Measurements from ENCODE around the gene ATXN7L3.

ATXN7L3 gene

GRCh38 chr17:44232061-44232460 lies 32.4 kb upstream of the ATXN7L3 start:
- H3K9ac ChIP-seq (ENCODE audit: low read length), result no peak overlapping the region
- H2BK120ac ChIP-seq (ENCODE audit: insufficient read depth, low read length, poor library complexity), result no peak overlapping the region
- H3K23ac ChIP-seq (ENCODE audit: low read length), result no peak overlapping the region
- H3K4me1 ChIP-seq (ENCODE audit: control insufficient read depth in 1 of 2, insufficient read depth in 2 of 2, low read length in 2 of 2), result no peaks in the 10 kb centered on the region
- H3K36me3 ChIP-seq (ENCODE audit: control insufficient read depth in 1 of 2, insufficient read depth in 2 of 2, low read length in 2 of 2), result no peaks in the 10 kb centered on the region
- H4K8ac ChIP-seq (ENCODE audit: low read depth, low read length), result no peak overlapping the region
- H2AFZ ChIP-seq (ENCODE audit: insufficient read depth, low read length, poor library complexity), result no peak overlapping the region
- H2BK12ac ChIP-seq (ENCODE audit: low read length), result no peak overlapping the region
- no peak overlapping the region for H3K18ac ChIP-seq (ENCODE audit: low read length)
- H2BK5ac ChIP-seq (ENCODE audit: low read depth, low read length, poor library complexity), result no peak overlapping the region
- no peaks in the 10 kb centered on the region for H3K79me2 ChIP-seq (ENCODE audit: control insufficient read depth, insufficient read depth, low read length, poor library complexity)
- no peaks in the 10 kb centered on the region for H3K27me3 ChIP-seq (ENCODE audit: insufficient read depth, low read length)
- no peaks in the 10 kb centered on the region for H3K9me3 ChIP-seq (ENCODE audit: insufficient read depth, low read depth, low read length)
- no CpG with 5 or more reads among the region's 7 CpGs for WGBS (ENCODE audit: extremely low coverage, insufficient coverage, insufficient read length)
- no peak overlapping the region for H3K4me2 ChIP-seq (ENCODE audit: low read length)
- no peak overlapping the region for H2AK5ac ChIP-seq (ENCODE audit: low read length)
- H3K79me1 ChIP-seq (ENCODE audit: low read length), result no peaks in the 10 kb centered on the region
- H3K4me3 ChIP-seq (ENCODE audit: low read depth, low read length), result no peak overlapping the region
- no peak overlapping the region for H3K14ac ChIP-seq (ENCODE audit: low read length)
- no peak overlapping the region for H4K12ac ChIP-seq (ENCODE audit: low read depth, low read length)
- H3K4ac ChIP-seq (ENCODE audit: low read depth, low read length), result no peak overlapping the region
- H4K91ac ChIP-seq (ENCODE audit: low read depth, low read length), result no peak overlapping the region
- H3K27ac ChIP-seq (ENCODE audit: low read depth, low read length), result no peak overlapping the region
- no peak for DNase-seq

- H3K4me1 ChIP-seq (ENCODE audit: control insufficient read depth in 1 of 2, insufficient read depth in 2 of 2, low read length in 2 of 2), result no peaks in the 10 kb centered on the region
- no peak overlapping the region for H2BK5ac ChIP-seq (ENCODE audit: low read depth, low read length, poor library complexity)
- H3K9ac ChIP-seq (ENCODE audit: low read length), result no peak overlapping the region
- H2AFZ ChIP-seq (ENCODE audit: insufficient read depth, low read length, poor library complexity), result no peak overlapping the region
- H2AK5ac ChIP-seq (ENCODE audit: low read length), result no peak overlapping the region
- H3K27ac ChIP-seq (ENCODE audit: low read depth, low read length), result no peak overlapping the region
- no peaks in the 10 kb centered on the region for H3K27me3 ChIP-seq (ENCODE audit: insufficient read depth, low read length)
- H2BK12ac ChIP-seq (ENCODE audit: low read length), result no peak overlapping the region
- no peak overlapping the region for H3K14ac ChIP-seq (ENCODE audit: low read length)
- no peak overlapping the region for H4K91ac ChIP-seq (ENCODE audit: low read depth, low read length)
- H3K9me3 ChIP-seq (ENCODE audit: insufficient read depth, low read depth, low read length), result no peaks in the 10 kb centered on the region
- H3K18ac ChIP-seq (ENCODE audit: low read length), result no peak overlapping the region
- no peak overlapping the region for H2BK120ac ChIP-seq (ENCODE audit: insufficient read depth, low read length, poor library complexity)
- H3K4me2 ChIP-seq (ENCODE audit: low read length), result no peak overlapping the region
- DNase-seq, result no peak
- no peak overlapping the region for H3K4ac ChIP-seq (ENCODE audit: low read depth, low read length)
- H4K12ac ChIP-seq (ENCODE audit: low read depth, low read length), result no peak overlapping the region
- H4K8ac ChIP-seq (ENCODE audit: low read depth, low read length), result no peak overlapping the region
- no CpG with 5 or more reads among the region's 9 CpGs for WGBS (ENCODE audit: extremely low coverage, insufficient coverage, insufficient read length)
- no peaks in the 10 kb centered on the region for H3K79me1 ChIP-seq (ENCODE audit: low read length)
- H3K23ac ChIP-seq (ENCODE audit: low read length), result no peak overlapping the region
- H3K4me3 ChIP-seq (ENCODE audit: low read depth, low read length), result no peak overlapping the region
- no peaks in the 10 kb centered on the region for H3K79me2 ChIP-seq (ENCODE audit: control insufficient read depth, insufficient read depth, low read length, poor library complexity)
- no peaks in the 10 kb centered on the region for H3K36me3 ChIP-seq (ENCODE audit: control insufficient read depth in 1 of 2, insufficient read depth in 2 of 2, low read length in 2 of 2)
These were observed 30.5 kb upstream of the ATXN7L3 start for GRCh38 chr17:44230140-44230539.

GRCh38 chr17:44229090-44229489 lies 29.4 kb upstream of the ATXN7L3 start:
- H4K12ac ChIP-seq (ENCODE audit: low read depth, low read length), result no peak overlapping the region
- H3K9me3 ChIP-seq (ENCODE audit: insufficient read depth, low read depth, low read length), result no peaks in the 10 kb centered on the region
- H3K27me3 ChIP-seq (ENCODE audit: insufficient read depth, low read length), result no peaks in the 10 kb centered on the region
- H3K4ac ChIP-seq (ENCODE audit: low read depth, low read length), result no peak overlapping the region
- H2AFZ ChIP-seq (ENCODE audit: insufficient read depth, low read length, poor library complexity), result no peak overlapping the region
- no peak overlapping the region for H3K18ac ChIP-seq (ENCODE audit: low read length)
- H3K36me3 ChIP-seq (ENCODE audit: control insufficient read depth in 1 of 2, insufficient read depth in 2 of 2, low read length in 2 of 2), result no peaks in the 10 kb centered on the region
- WGBS (ENCODE audit: extremely low coverage, insufficient coverage, insufficient read length), result no CpG with 5 or more reads among the region's 6 CpGs
- H3K4me3 ChIP-seq (ENCODE audit: low read depth, low read length), result no peak overlapping the region
- no peak overlapping the region for H4K91ac ChIP-seq (ENCODE audit: low read depth, low read length)
- H2AK5ac ChIP-seq (ENCODE audit: low read length), result no peak overlapping the region
- no peak overlapping the region for H3K14ac ChIP-seq (ENCODE audit: low read length)
- H3K4me2 ChIP-seq (ENCODE audit: low read length), result no peak overlapping the region
- H3K79me2 ChIP-seq (ENCODE audit: control insufficient read depth, insufficient read depth, low read length, poor library complexity), result no peaks in the 10 kb centered on the region
- H2BK5ac ChIP-seq (ENCODE audit: low read depth, low read length, poor library complexity), result no peak overlapping the region
- no peaks in the 10 kb centered on the region for H3K79me1 ChIP-seq (ENCODE audit: low read length)
- H3K4me1 ChIP-seq (ENCODE audit: control insufficient read depth in 1 of 2, insufficient read depth in 2 of 2, low read length in 2 of 2), result no peaks in the 10 kb centered on the region
- no peak overlapping the region for H3K23ac ChIP-seq (ENCODE audit: low read length)
- H3K27ac ChIP-seq (ENCODE audit: low read depth, low read length), result no peak overlapping the region
- H4K8ac ChIP-seq (ENCODE audit: low read depth, low read length), result no peak overlapping the region
- no peak overlapping the region for H2BK12ac ChIP-seq (ENCODE audit: low read length)
- H3K9ac ChIP-seq (ENCODE audit: low read length), result no peak overlapping the region
- H2BK120ac ChIP-seq (ENCODE audit: insufficient read depth, low read length, poor library complexity), result no peak overlapping the region
- DNase-seq, result no peak

GRCh38 chr17:44223541-44224071 lies 23.9 kb upstream of the ATXN7L3 start:
- DNase-seq, result no peak
- Histone ChIP-seq H2BK12ac (ENCODE audit: low read length) (no peak overlapping the region), H2AFZ (ENCODE audit: insufficient read depth, low read length, poor library complexity) (no peak overlapping the region), H3K4me1 (ENCODE audit: control insufficient read depth in 1 of 2, insufficient read depth in 2 of 2, low read length in 2 of 2) (peaks cover 0 to 10% of the 10 kb centered on the region in 2 experiments), H3K79me1 (ENCODE audit: low read length) (peaks cover 28% of the 10 kb centered on the region), H3K4me2 (ENCODE audit: low read length) (no peak overlapping the region), H3K27me3 (ENCODE audit: insufficient read depth, low read length) (no peaks in the 10 kb centered on the region), H3K9ac (ENCODE audit: low read length) (no peak overlapping the region), H4K8ac (ENCODE audit: low read depth, low read length) (no peak overlapping the region), H3K4me3 (ENCODE audit: low read depth, low read length) (no peak overlapping the region), H4K12ac (ENCODE audit: low read depth, low read length) (no peak overlapping the region), H3K23ac (ENCODE audit: low read length) (no peak overlapping the region), H3K36me3 (ENCODE audit: control insufficient read depth in 1 of 2, insufficient read depth in 2 of 2, low read length in 2 of 2) (no peaks in the 10 kb centered on the region), H3K14ac (ENCODE audit: low read length) (no peak overlapping the region), H2BK120ac (ENCODE audit: insufficient read depth, low read length, poor library complexity) (no peak overlapping the region), H3K27ac (ENCODE audit: low read depth, low read length) (no peak overlapping the region), H2BK5ac (ENCODE audit: low read depth, low read length, poor library complexity) (no peak overlapping the region), H4K91ac (ENCODE audit: low read depth, low read length) (no peak overlapping the region), H3K18ac (ENCODE audit: low read length) (no peak overlapping the region), H3K79me2 (ENCODE audit: control insufficient read depth, insufficient read depth, low read length, poor library complexity) (peaks cover 19% of the 10 kb centered on the region), H3K4ac (ENCODE audit: low read depth, low read length) (no peak overlapping the region), H2AK5ac (ENCODE audit: low read length) (no peak overlapping the region), H3K9me3 (ENCODE audit: insufficient read depth, low read depth, low read length) (no peaks in the 10 kb centered on the region)
- WGBS (ENCODE audit: extremely low coverage, insufficient coverage, insufficient read length), result no CpG with 5 or more reads among the region's 7 CpGs
